HepG2 (cell line): ENCODE measurements around the gene MTHFR.

Experiments
- DMAP1 ChIP-seq: IDR thresholded peaks from 2 replicates; pipeline ENCODE4 v1.6.1; 2016
- JUNB ChIP-seq: sonication (generic); formaldehyde crosslinking; IDR thresholded peaks from 2 replicates; pipeline ENCODE4 v1.8.0; 2022; ENCODE audit warnings: missing genetic modification reagents, mild to moderate bottlenecking, borderline replicate concordance
- POLR2A ChIP-seq, 2 experiments: IDR thresholded peaks; 2 replicates each; pipeline ENCODE4 v1.6.1; 2011; ENCODE audit warnings: low read depth in 2 of 2, low read length in 2 of 2, mild to moderate bottlenecking in 1 of 2, moderate library complexity in 1 of 2; ENCODE audit not compliant: insufficient read depth in 1 of 2
- ZNF143 ChIP-seq: sonication (generic); formaldehyde crosslinking; IDR thresholded peaks from 2 replicates; pipeline ENCODE4 v1.4.0; 2020; ENCODE audit warnings: missing genetic modification reagents
- ZNF263 ChIP-seq: sonication (generic); formaldehyde crosslinking; IDR thresholded peaks from 2 replicates; pipeline ENCODE4 v1.4.0; 2020; ENCODE audit warnings: missing genetic modification reagents
- ZNF768 ChIP-seq: sonication (generic); formaldehyde crosslinking; IDR thresholded peaks from 2 replicates; pipeline ENCODE4 v1.4.0; 2020; ENCODE audit warnings: missing genetic modification reagents
- ZZZ3 ChIP-seq: sonication (generic); formaldehyde crosslinking; IDR thresholded peaks from 2 replicates; pipeline ENCODE4 v1.4.0; 2020; ENCODE audit warnings: missing genetic modification reagents, mild to moderate bottlenecking, borderline replicate concordance

DNA sequence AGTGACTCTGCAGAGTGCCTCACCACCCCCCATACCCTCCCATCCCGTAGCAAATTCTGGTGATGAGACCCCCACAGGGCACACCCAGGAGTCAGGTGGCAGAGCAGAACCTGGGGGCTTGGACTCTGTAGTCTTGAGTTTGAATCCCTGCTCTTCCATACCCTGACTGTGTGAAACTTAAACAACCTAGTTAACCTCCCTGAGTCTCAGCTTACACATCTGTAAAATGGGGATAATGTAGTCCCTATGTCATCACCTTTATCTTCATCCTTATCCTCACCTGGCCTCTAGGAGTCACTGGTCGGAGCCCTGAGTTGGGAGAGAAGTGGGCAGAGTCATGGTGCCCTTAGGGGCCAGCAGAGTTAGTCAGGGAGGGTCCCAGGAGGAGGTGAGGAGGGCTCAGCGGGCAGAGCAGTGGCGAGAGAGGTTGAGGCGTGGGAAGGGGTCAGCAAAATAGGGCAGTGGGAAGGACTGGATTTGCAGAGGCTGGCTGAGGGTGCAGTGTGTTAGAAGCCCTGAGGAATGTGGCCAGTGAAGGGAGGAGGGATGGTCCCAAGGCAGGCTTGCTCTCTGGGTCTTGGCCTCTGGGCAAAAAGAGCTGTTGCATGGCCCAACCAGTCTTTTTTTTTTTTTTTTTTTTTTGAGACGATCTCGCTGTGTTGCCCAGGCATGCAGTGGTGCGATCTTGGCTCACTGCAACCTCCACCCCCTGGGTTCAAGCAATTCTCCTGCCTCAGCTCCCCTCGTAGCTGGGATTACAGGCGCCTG, 25.2 kb downstream of the MTHFR start:
- TF ChIP-seq ZNF263 (CRISPR knock-in tag) (no peak), ZNF143 (CRISPR knock-in tag) (no peak), ZZZ3 (CRISPR knock-in tag) (no peak), JUNB (CRISPR knock-in tag) (no peak), POLR2A (IDR thresholded peaks at IDR 0.05; ENCODE audit: insufficient read depth in 1 of 2, low read depth in 2 of 2, low read length in 2 of 2) (no peak), ZNF768 (CRISPR knock-in tag) (no peak), DMAP1 (no peak)
